ENCODE data around the gene ACAP2.

The ACAP2 gene

DNA sequence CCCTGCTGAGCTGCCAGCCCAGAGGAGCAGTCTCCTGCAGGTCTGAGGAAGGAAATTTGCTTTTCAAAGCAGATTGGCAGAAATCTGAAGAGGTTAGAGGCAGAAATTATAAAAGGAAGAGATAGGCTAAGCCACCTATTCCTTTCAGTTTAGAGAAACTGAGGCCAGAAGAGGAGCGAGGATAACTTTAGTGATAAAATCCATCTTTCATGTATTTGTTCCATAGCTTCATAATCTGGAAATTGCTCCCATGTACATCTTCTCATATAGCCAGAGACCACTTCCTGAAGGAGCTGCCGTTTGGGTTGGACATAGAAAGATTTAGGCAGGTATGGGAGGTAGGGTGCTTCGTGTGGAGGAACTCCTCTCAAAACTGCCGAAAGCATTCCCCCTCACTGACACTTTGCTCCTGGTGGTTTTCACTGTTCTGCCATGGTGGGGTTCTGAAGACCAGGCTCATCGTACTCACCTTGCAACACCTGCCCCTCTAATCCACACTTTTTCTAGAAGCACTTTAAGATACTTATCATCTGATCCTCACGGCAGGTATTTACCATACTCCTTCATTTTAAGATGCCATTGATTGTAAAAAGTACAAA, 670 bp upstream of the ACAP2 start:
- Histone ChIP-seq H3K4me3 (ENCODE audit: low read length) (peak overlapping the region; percentile 72), H3K4me2 (ENCODE audit: low read length) (peak overlapping the region; percentile 77), H4K20me1 (ENCODE audit: control insufficient read depth, insufficient read depth, low read depth, low read length) (peaks cover 18% of the 10 kb centered on the region), H3K9me2 (replicated peaks; ENCODE audit: control insufficient read depth, low read length) (no peaks in the 10 kb centered on the region), H3K36me3 (ENCODE audit: control insufficient read depth, low read length) (peaks cover 19% of the 10 kb centered on the region), H3K27me3 (ENCODE audit: control insufficient read depth, low read length) (no peaks in the 10 kb centered on the region), H3K4me1 (ENCODE audit: control insufficient read depth, low read length) (peaks cover 57% of the 10 kb centered on the region), H3K9me3 (ENCODE audit: control insufficient read depth, insufficient read depth, low read length) (no peaks in the 10 kb centered on the region), H3K79me2 (ENCODE audit: control insufficient read depth, low read length) (peaks cover 42% of the 10 kb centered on the region), H3F3A (ENCODE audit: control insufficient read depth, insufficient read depth) (peaks cover 6% of the 10 kb centered on the region; the same call in 1 of the 2 replicates), H3K27ac (ENCODE audit: low read depth, low read length) (peak overlapping the region; percentile 38)
- no peak for TF ChIP-seq EZH2phosphoT487 (IDR thresholded peaks at IDR 0.05; ENCODE audit: borderline replicate concordance, low read length)
- TF ChIP-seq, protein P1, sequence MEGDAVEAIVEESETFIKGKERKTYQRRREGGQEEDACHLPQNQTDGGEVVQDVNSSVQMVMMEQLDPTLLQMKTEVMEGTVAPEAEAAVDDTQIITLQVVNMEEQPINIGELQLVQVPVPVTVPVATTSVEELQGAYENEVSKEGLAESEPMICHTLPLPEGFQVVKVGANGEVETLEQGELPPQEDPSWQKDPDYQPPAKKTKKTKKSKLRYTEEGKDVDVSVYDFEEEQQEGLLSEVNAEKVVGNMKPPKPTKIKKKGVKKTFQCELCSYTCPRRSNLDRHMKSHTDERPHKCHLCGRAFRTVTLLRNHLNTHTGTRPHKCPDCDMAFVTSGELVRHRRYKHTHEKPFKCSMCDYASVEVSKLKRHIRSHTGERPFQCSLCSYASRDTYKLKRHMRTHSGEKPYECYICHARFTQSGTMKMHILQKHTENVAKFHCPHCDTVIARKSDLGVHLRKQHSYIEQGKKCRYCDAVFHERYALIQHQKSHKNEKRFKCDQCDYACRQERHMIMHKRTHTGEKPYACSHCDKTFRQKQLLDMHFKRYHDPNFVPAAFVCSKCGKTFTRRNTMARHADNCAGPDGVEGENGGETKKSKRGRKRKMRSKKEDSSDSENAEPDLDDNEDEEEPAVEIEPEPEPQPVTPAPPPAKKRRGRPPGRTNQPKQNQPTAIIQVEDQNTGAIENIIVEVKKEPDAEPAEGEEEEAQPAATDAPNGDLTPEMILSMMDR (IDR thresholded peaks at IDR 0.05; ENCODE audit: low read depth, low read length, poor library complexity, severe bottlenecking): no peak

DNA sequence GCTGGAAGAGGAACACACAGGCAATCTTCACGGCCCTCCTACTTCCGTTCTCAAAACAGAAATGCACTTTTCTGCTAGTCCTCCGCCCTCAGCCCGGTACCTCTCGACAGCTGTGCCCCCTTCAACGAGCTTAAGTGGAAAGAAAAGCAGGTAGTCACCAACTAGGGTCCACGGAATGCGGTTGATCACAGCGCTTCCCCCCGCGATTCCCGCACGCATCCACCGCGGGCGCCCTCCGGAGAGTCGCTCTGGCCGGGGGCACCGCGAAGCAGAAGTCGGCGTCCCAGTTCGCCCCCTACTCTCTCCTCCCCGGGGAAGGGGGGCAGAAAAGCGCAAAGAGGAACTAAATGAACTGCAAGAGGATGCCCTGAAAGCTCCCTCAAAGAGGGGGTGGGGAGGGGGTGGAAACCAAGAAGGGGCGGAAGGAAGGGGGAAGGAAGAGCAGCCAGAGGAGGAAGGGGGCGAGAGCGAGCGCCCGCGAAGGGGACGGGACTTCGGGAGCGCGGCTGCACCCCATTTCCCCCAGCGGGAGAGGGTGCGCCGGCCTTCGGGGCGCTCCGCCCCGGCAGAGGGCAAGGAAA, 738 bp downstream of the ACAP2 start:
- H3K27ac ChIP-seq (ENCODE audit: low read depth, low read length): peak overlapping the region; percentile 89
- peaks cover 56% of the 10 kb centered on the region for H3K79me2 ChIP-seq (ENCODE audit: control insufficient read depth, low read length)
- H3K36me3 ChIP-seq (ENCODE audit: control insufficient read depth, low read length): peaks cover 19% of the 10 kb centered on the region
- no peaks in the 10 kb centered on the region for H3K27me3 ChIP-seq (ENCODE audit: control insufficient read depth, low read length)
- TF ChIP-seq, protein P1 (IDR thresholded peaks at IDR 0.05; ENCODE audit: low read depth, low read length, poor library complexity, severe bottlenecking): no peak
- no peak; the same call in 1 of the 2 replicates for TF ChIP-seq EZH2phosphoT487 (IDR thresholded peaks at IDR 0.05; ENCODE audit: borderline replicate concordance, low read length)
- peaks cover 21% of the 10 kb centered on the region for H4K20me1 ChIP-seq (ENCODE audit: control insufficient read depth, insufficient read depth, low read depth, low read length)
- H3K9me2 ChIP-seq (replicated peaks; ENCODE audit: control insufficient read depth, low read length): no peaks in the 10 kb centered on the region
- H3K4me3 ChIP-seq (ENCODE audit: low read length): peak overlapping the region; percentile 92
- peaks cover 60% of the 10 kb centered on the region for H3K4me1 ChIP-seq (ENCODE audit: control insufficient read depth, low read length)
- H3K9me3 ChIP-seq (ENCODE audit: control insufficient read depth, insufficient read depth, low read length): no peaks in the 10 kb centered on the region
- peaks cover 6% of the 10 kb centered on the region; the same call in 1 of the 2 replicates for H3F3A ChIP-seq (ENCODE audit: control insufficient read depth, insufficient read depth)
- H3K4me2 ChIP-seq (ENCODE audit: low read length): peak overlapping the region; percentile 74

DNA sequence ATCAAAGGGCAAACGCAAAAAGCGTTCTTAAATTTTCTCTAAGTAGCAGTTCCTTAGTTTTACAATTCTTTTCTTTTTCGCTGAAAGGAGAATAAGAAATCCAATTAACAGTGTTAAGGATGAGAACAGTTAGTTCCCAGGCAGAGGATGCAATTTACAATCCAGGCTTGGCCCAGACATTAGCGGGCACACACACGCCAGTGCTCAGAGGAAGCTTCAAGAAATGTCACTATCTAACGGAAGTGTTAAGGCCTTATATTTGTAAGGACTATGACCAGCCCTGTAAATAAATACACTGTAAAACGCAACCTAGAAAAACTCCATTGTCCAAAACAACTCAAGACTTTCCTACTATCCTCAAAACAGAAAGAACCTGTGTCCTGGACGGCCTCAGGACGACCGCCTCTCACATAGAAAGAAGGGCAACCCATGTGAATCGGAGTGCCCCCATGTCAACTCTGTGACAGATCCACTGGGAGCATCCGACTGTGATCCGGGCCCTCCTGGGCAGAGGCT, 1.3 kb downstream of the ACAP2 start:
- no peak for TF ChIP-seq EZH2phosphoT487 (IDR thresholded peaks at IDR 0.05; ENCODE audit: borderline replicate concordance, low read length)
- TF ChIP-seq, protein P1 (IDR thresholded peaks at IDR 0.05; ENCODE audit: low read depth, low read length, poor library complexity, severe bottlenecking): no peak
- no peaks in the 10 kb centered on the region for H3K9me2 ChIP-seq (replicated peaks; ENCODE audit: control insufficient read depth, low read length)
- H3K79me2 ChIP-seq (ENCODE audit: control insufficient read depth, low read length): peaks cover 62% of the 10 kb centered on the region
- peaks cover 19% of the 10 kb centered on the region for H3K36me3 ChIP-seq (ENCODE audit: control insufficient read depth, low read length)
- H3K9me3 ChIP-seq (ENCODE audit: control insufficient read depth, insufficient read depth, low read length): no peaks in the 10 kb centered on the region
- peak overlapping the region; percentile 74 for H3K4me2 ChIP-seq (ENCODE audit: low read length)
- H3K4me3 ChIP-seq (ENCODE audit: low read length): peak overlapping the region; percentile 92
- peaks cover 64% of the 10 kb centered on the region for H3K4me1 ChIP-seq (ENCODE audit: control insufficient read depth, low read length)
- no peaks in the 10 kb centered on the region for H3K27me3 ChIP-seq (ENCODE audit: control insufficient read depth, low read length)
- peaks cover 7% of the 10 kb centered on the region; the same call in 1 of the 2 replicates for H3F3A ChIP-seq (ENCODE audit: control insufficient read depth, insufficient read depth)
- H3K27ac ChIP-seq (ENCODE audit: low read depth, low read length): peak overlapping the region; percentile 89
- peaks cover 22% of the 10 kb centered on the region for H4K20me1 ChIP-seq (ENCODE audit: control insufficient read depth, insufficient read depth, low read depth, low read length)
